SK-N-MC (cell line): ENCODE data around the gene LDAF1.

Source experiments
- EZH2 ChIP-seq: fragments of 200-600 bp; sonication (generic); IDR thresholded peaks from one replicate; pipeline ENCODE4 v1.6.1; 2017; ENCODE audit warnings: antibody characterized with exemption
- POLR2AphosphoS5 ChIP-seq: IDR thresholded peaks from 2 replicates; pipeline ENCODE4 v1.6.1; 2012; ENCODE audit warnings: mild to moderate bottlenecking, low read depth, low read length, borderline replicate concordance

GRCh38 chr16:21211486-21211885, 53.0 kb downstream of the LDAF1 start, which contains the start of gene ZP2:
- TF ChIP-seq EZH2 (no peak), POLR2AphosphoS5 (no peak)
